NCI-H128 (cell line): ENCODE results near the gene USP17L27.
"Not testable (repeated sequence)": the region's sequence is repeated elsewhere in the genome, so short reads cannot be mapped to it uniquely, and the experiment has no call there.

Experiments used
- DNase-seq: peaks from one replicate; lab custom pipeline; 2025; ENCODE audit not compliant: unreplicated experiment; lab: John Stamatoyannopoulos, UW

USP17L27 gene, protein sequence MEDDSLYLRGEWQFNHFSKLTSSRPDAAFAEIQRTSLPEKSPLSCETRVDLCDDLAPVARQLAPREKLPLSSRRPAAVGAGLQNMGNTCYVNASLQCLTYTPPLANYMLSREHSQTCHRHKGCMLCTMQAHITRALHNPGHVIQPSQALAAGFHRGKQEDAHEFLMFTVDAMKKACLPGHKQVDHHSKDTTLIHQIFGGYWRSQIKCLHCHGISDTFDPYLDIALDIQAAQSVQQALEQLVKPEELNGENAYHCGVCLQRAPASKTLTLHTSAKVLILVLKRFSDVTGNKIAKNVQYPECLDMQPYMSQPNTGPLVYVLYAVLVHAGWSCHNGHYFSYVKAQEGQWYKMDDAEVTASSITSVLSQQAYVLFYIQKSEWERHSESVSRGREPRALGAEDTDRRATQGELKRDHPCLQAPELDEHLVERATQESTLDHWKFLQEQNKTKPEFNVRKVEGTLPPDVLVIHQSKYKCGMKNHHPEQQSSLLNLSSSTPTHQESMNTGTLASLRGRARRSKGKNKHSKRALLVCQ

DNA sequence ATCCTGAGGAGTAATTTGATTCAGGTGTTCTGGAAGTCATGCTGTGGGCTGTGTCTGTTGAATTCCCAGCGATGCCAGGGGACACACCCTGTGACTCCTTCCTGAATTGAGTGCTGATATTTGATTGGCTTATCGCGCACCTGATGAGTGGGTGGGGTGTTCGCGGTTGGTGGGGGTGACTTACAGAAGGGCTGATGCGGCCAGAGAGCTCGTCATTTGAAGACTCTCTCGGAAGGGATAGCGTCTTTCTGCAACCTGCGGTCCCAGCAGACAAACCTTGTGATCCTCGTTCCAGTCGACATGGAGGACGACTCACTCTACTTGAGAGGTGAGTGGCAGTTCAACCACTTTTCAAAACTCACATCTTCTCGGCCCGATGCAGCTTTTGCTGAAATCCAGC is at the start of gene USP17L27:
USP17L27 (plus strand) TSS at position 301 of the 400 bp plus-strand sequence; CDS start at position 301, 0 bp downstream.
- not testable (repeated sequence) for DNase-seq

DNA sequence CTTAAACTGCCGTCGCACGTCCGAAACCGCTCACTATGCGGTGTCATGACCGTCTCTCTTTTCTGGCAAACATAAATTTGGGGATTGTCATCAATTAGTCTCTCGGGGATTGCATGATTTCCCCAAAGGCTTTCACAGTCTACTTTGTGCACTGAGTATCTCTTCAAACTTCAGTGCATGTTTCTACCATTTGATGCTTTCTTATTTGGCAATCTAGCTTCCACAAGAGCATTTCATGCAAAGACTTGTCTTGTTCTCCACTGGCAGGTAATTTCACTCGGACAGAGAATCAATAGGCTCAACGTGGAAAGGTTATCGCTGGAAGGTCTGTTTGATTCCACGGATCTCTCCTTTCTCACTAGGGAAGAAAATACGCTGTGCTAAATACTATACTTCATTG is 19.8 kb upstream of the USP17L27 start:
- DNase-seq: not testable (repeated sequence)

DNA sequence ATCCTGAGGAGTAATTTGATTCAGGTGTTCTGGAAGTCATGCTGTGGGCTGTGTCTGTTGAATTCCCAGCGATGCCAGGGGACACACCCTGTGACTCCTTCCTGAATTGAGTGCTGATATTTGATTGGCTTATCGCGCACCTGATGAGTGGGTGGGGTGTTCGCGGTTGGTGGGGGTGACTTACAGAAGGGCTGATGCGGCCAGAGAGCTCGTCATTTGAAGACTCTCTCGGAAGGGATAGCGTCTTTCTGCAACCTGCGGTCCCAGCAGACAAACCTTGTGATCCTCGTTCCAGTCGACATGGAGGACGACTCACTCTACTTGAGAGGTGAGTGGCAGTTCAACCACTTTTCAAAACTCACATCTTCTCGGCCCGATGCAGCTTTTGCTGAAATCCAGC is 19.1 kb upstream of the USP17L27 start, which contains the start of gene USP17L24:
USP17L24 (plus strand) TSS at position 301 of the 400 bp plus-strand sequence; CDS start at position 301, 0 bp downstream.
- not testable (repeated sequence) for DNase-seq

DNA sequence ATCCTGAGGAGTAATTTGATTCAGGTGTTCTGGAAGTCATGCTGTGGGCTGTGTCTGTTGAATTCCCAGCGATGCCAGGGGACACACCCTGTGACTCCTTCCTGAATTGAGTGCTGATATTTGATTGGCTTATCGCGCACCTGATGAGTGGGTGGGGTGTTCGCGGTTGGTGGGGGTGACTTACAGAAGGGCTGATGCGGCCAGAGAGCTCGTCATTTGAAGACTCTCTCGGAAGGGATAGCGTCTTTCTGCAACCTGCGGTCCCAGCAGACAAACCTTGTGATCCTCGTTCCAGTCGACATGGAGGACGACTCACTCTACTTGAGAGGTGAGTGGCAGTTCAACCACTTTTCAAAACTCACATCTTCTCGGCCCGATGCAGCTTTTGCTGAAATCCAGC is 14.3 kb upstream of the USP17L27 start, which contains the start of gene USP17L25:
USP17L25 (plus strand) TSS at position 301 of the 400 bp plus-strand sequence; CDS start at position 301, 0 bp downstream.
- DNase-seq: not testable (repeated sequence)

DNA sequence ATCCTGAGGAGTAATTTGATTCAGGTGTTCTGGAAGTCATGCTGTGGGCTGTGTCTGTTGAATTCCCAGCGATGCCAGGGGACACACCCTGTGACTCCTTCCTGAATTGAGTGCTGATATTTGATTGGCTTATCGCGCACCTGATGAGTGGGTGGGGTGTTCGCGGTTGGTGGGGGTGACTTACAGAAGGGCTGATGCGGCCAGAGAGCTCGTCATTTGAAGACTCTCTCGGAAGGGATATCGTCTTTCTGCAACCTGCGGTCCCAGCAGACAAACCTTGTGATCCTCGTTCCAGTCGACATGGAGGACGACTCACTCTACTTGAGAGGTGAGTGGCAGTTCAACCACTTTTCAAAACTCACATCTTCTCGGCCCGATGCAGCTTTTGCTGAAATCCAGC is 9.6 kb upstream of the USP17L27 start, which contains the start of gene USP17L26:
USP17L26 (plus strand) TSS at position 301 of the 400 bp plus-strand sequence; CDS start at position 301, 0 bp downstream.
- not testable (repeated sequence) for DNase-seq

DNA sequence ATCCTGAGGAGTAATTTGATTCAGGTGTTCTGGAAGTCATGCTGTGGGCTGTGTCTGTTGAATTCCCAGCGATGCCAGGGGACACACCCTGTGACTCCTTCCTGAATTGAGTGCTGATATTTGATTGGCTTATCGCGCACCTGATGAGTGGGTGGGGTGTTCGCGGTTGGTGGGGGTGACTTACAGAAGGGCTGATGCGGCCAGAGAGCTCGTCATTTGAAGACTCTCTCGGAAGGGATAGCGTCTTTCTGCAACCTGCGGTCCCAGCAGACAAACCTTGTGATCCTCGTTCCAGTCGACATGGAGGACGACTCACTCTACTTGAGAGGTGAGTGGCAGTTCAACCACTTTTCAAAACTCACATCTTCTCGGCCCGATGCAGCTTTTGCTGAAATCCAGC is 4.8 kb upstream of the USP17L27 start, which contains the start of gene USP17L5:
USP17L5 (plus strand) TSS at position 301 of the 400 bp plus-strand sequence; CDS start at position 301, 0 bp downstream.
- not testable (repeated sequence) for DNase-seq

DNA sequence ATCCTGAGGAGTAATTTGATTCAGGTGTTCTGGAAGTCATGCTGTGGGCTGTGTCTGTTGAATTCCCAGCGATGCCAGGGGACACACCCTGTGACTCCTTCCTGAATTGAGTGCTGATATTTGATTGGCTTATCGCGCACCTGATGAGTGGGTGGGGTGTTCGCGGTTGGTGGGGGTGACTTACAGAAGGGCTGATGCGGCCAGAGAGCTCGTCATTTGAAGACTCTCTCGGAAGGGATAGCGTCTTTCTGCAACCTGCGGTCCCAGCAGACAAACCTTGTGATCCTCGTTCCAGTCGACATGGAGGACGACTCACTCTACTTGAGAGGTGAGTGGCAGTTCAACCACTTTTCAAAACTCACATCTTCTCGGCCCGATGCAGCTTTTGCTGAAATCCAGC is 4.6 kb downstream of the USP17L27 start, which contains the start of gene USP17L28:
USP17L28 (plus strand) TSS at position 301 of the 400 bp plus-strand sequence; CDS start at position 301, 0 bp downstream.
- not testable (repeated sequence) for DNase-seq

DNA sequence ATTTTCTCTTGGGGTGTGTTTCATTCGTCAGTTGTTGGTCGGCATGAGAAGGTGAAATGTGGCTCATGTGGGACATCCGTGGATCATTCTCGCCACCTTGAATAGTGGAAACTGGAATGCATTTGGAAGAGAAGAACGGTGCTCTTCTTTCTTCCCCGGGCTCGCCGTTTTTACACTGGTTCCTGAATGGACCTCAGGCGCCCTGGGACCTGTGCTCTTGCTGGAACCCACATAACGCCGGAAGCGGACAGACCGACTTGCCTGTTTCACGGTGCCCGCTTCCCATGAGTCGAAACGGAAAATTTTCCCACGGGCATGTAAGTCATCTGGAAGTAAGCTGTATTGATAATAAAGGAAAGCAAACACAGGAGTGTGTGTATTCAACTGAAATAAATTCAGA is 6.9 kb downstream of the USP17L27 start:
- not testable (repeated sequence) for DNase-seq

DNA sequence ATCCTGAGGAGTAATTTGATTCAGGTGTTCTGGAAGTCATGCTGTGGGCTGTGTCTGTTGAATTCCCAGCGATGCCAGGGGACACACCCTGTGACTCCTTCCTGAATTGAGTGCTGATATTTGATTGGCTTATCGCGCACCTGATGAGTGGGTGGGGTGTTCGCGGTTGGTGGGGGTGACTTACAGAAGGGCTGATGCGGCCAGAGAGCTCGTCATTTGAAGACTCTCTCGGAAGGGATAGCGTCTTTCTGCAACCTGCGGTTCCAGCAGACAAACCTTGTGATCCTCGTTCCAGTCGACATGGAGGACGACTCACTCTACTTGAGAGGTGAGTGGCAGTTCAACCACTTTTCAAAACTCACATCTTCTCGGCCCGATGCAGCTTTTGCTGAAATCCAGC is 9.4 kb downstream of the USP17L27 start, which contains the start of gene USP17L29:
USP17L29 (plus strand) TSS at position 301 of the 400 bp plus-strand sequence; CDS start at position 301, 0 bp downstream.
- DNase-seq: not testable (repeated sequence)

DNA sequence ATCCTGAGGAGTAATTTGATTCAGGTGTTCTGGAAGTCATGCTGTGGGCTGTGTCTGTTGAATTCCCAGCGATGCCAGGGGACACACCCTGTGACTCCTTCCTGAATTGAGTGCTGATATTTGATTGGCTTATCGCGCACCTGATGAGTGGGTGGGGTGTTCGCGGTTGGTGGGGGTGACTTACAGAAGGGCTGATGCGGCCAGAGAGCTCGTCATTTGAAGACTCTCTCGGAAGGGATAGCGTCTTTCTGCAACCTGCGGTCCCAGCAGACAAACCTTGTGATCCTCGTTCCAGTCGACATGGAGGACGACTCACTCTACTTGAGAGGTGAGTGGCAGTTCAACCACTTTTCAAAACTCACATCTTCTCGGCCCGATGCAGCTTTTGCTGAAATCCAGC is 18.9 kb downstream of the USP17L27 start, which contains the start of gene USP17L30:
USP17L30 (plus strand) TSS at position 301 of the 400 bp plus-strand sequence; CDS start at position 301, 0 bp downstream.
- DNase-seq: not testable (repeated sequence)

DNA sequence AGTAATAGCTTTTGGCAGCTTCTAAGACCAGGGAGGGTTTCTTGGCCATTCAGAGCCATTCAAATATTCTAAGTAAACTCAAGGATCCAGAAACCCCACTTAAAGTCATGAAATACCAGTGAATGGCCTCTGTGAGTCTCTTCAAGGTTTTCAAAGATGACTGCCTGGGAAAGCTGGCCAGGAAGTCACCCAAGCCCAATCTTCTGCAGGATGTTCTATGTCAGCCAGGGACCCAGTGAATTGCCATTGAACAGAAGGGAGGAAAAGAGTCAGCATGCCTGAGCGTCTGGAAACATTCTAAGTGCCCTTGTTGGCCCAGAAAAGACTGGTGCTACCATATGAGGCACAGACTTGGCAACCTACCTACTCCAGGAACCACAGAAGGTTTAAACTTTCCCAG is 35.9 kb downstream of the USP17L27 start:
- DNase-seq: not testable (repeated sequence)

DNA sequence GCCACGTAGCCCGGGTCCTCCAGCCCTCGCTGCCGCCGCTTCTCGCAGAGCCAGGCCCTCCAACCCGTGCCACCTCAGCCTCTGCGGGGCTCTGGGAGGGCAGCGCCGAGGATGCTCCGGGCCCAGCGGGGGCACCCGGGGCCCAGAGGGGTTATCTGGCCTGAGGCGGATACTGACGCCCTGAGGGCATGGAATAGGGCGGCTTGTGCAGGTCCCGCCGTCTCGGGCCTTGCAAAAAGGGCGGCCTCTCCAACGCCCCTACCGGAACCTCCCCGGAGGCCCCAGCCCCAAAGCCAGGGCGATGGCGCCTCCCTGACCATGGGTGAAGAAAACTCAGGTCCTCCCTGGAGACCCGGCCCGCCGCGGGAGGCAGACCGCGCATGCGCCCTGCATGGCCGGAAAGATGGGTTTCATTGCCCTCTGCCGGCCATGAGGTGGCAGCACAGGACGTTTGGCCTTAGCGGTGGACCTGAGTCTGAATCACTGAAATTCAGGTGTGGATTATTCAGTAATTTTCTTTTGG is 37.1 kb downstream of the USP17L27 start:
- DNase-seq: not testable (repeated sequence)

DNA sequence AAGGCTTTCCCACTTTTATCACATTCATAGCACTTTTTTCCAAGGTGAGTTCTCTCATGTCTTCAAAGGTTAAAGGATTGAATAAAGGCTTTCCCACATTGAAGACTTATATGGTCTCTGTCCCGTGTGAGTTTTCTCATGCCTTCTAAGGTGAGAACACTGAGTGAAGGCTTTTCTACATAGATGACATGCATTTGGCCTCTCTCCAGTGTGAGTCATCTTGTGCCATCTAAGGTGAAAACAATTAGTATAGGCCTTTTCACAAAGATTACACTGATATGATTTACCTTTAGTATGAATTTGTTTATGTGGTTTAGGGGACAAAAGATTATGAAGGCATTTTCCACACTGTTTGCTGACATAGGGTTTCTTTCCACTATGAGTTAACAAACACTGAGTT is 40.2 kb downstream of the USP17L27 start:
- DNase-seq: no peak

DNA sequence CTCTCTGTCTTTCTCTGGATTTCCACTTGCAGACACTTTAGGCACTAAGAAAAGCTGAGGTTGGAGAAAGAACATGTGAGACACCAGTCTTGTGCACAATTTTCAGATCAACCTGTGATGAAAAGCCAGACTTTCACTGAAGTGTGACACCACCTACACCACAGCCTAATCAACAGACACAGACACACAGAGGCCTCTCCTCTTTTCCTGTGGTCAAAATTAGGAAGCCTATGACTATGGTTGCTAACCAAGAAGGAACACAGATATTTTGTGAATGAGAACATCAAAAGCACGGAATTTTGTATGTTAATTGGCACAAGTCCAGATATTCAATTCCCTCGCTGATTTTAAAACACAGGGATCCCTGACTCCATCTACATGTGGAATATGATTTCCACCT is 45.1 kb downstream of the USP17L27 start:
- not testable (repeated sequence) for DNase-seq
